Measurements from ENCODE around the gene NFATC2.

NFATC2 gene

GRCh38 chr20:51418137-51418529 is 124.4 kb downstream of the NFATC2 start:
- TF ChIP-seq CTCF (IDR thresholded peaks at IDR 0.05; ENCODE audit: low read depth, low read length): no peak
- Histone ChIP-seq H3K36me3 (no peaks in the 10 kb centered on the region), H3K27me3 (ENCODE audit: insufficient read depth, low read depth, severe bottlenecking) (peaks cover 91% of the 10 kb centered on the region), H3K27ac (no peak overlapping the region), H3K9me3 (ENCODE audit: severe bottlenecking) (no peaks in the 10 kb centered on the region), H3K4me3 (ENCODE audit: low read depth, low read length) (no peak overlapping the region)
- no peak for DNase-seq

GRCh38 chr20:51417250-51418136 is 125.0 kb downstream of the NFATC2 start:
- no peak for TF ChIP-seq CTCF (IDR thresholded peaks at IDR 0.05; ENCODE audit: low read depth, low read length)
- no peak overlapping the region for H3K27ac ChIP-seq
- H3K27me3 ChIP-seq (ENCODE audit: insufficient read depth, low read depth, severe bottlenecking): peaks cover 89% of the 10 kb centered on the region
- no peak overlapping the region for H3K4me3 ChIP-seq (ENCODE audit: low read depth, low read length)
- no peaks in the 10 kb centered on the region for H3K36me3 ChIP-seq
- no peaks in the 10 kb centered on the region for H3K9me3 ChIP-seq (ENCODE audit: severe bottlenecking)
- DNase-seq: no peak

DNA sequence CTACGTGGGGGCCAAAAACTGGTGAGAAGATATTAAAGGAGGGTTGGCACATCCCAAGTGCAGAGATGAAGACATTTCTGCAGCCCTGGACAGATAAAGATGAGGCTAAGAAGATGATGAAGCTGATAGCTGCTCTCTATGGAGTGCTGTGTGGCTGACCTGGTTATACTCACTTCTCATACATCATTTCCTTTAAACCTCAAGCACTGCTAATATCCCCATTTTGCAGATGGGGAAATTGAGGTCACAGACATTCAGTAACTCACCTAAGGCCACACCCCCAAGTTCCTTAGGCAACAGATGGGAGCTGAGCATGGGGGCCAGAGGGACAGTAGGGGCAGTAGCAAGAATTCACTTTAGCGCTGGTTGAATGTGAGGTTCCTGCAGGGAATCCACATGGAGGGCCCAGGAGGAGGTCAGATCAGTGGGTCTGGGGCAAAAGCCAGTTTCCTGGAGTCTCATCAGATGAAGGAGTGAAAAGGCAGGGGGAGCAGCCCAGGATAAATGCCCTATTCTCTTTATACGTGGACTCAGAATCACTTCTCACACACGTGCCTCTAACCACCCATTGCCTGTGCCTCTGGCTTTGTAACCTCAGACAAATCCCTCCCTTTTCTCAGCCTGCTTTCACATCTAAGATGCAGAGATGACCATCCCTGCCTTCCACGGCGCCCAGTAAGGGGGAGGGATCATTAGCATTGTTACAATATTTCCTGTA is 125.8 kb downstream of the NFATC2 start:
- H3K27ac ChIP-seq: no peak overlapping the region
- H3K9me3 ChIP-seq (ENCODE audit: severe bottlenecking): no peaks in the 10 kb centered on the region
- H3K4me3 ChIP-seq (ENCODE audit: low read depth, low read length): no peak overlapping the region
- DNase-seq: no peak
- no peak for TF ChIP-seq CTCF (IDR thresholded peaks at IDR 0.05; ENCODE audit: low read depth, low read length)
- H3K36me3 ChIP-seq: no peaks in the 10 kb centered on the region
- peaks cover 89% of the 10 kb centered on the region for H3K27me3 ChIP-seq (ENCODE audit: insufficient read depth, low read depth, severe bottlenecking)

DNA sequence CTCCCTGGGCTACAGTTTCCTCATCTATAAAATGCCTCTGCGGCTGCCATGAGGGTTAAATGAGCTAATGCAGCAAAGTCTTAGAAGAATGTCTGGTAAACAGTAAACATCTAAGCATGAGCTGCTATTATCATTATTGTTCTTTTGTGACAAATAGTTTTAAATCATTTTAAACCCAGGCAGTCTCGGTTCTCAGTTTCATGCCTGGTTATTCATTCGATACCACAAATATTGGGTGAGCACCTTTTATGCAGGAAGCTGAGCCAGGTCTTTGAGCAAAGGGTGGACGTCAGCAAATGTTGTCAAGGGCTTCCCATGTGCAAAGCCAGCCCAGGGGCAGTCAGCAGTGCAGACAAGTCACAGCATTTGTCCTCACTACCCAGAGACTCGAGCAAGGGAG is 128.7 kb downstream of the NFATC2 start:
- Histone ChIP-seq H3K9me3 (ENCODE audit: severe bottlenecking) (peaks cover 6% of the 10 kb centered on the region), H3K4me3 (ENCODE audit: low read depth, low read length) (no peak overlapping the region), H3K27me3 (ENCODE audit: insufficient read depth, low read depth, severe bottlenecking) (peaks cover 83% of the 10 kb centered on the region), H3K27ac (no peak overlapping the region), H3K36me3 (no peaks in the 10 kb centered on the region)
- DNase-seq: no peak
- no peak for TF ChIP-seq CTCF (IDR thresholded peaks at IDR 0.05; ENCODE audit: low read depth, low read length)

- Histone ChIP-seq H3K27me3 (ENCODE audit: insufficient read depth, low read depth, severe bottlenecking) (peaks cover 85% of the 10 kb centered on the region), H3K9me3 (ENCODE audit: severe bottlenecking) (peaks cover 6% of the 10 kb centered on the region), H3K4me3 (ENCODE audit: low read depth, low read length) (no peak overlapping the region), H3K36me3 (no peaks in the 10 kb centered on the region), H3K27ac (no peak overlapping the region)
- TF ChIP-seq CTCF (IDR thresholded peaks at IDR 0.05; ENCODE audit: low read depth, low read length): no peak
- DNase-seq: no peak
Observed at GRCh38 chr20:51412951-51413481, 129.5 kb downstream of the NFATC2 start.
